Activated T-helper 1 cell treated with anti-CD3 and anti-CD28 coated beads, Interleukin-12 subunit alpha, Interleukin-12 subunit beta, Interleukin-2, Interleukin-4 antibody, amounts not matched to agents 30 ng/mL and 10 ng/mL and 1 ng/mL, durations not matched to agents 14 hours and 24 hours and 36 hours (primary cell): Measurements from ENCODE around the gene NATD1. TPM values are rescaled to one million over a fixed set of nuclear protein-coding genes. Genes with fewer than 3 reads are reported as not detected.
A peak's percentile ranks its signal among the peaks of the same experiment; 100 is the strongest.

Experiments
- DNase-seq: peaks from one replicate; pipeline ENCODE4 v3.0.0; 2021; ENCODE audit warnings: low spot score
- H3K27ac Mint-ChIP-seq: one replicate; pipeline ENCODE4 v1.8.0; 2021; ENCODE audit warnings: mild to moderate bottlenecking, mixed read lengths
- H3K27me3 Mint-ChIP-seq: one replicate; pipeline ENCODE4 v1.8.0; 2022; ENCODE audit warnings: mild to moderate bottlenecking, moderate library complexity, mixed read lengths; ENCODE audit not compliant: insufficient read depth
- H3K36me3 Mint-ChIP-seq: one replicate; pipeline ENCODE4 v1.8.0; 2021; ENCODE audit warnings: low read depth, mixed read lengths
- H3K4me1 Mint-ChIP-seq: one replicate; pipeline ENCODE4 v1.8.0; 2021; ENCODE audit warnings: low read depth, mixed read lengths
- H3K4me3 Mint-ChIP-seq: one replicate; pipeline ENCODE4 v1.8.0; 2021; ENCODE audit warnings: mild to moderate bottlenecking, moderate library complexity, mixed read lengths
- H3K9me3 Mint-ChIP-seq: one replicate; pipeline ENCODE4 v1.8.0; 2021; ENCODE audit warnings: mixed read lengths
- intact Hi-C: fragments of 100-400 bp; cut with micrococcal nuclease; formaldehyde crosslinking; loops from one replicate; pipeline ENCODE4 v1.15.1; 2024
- total RNA-seq: library from RNA; stranded (reverse); gene quantifications from 2 replicates; pipeline ENCODE4 v1.2.3, GENCODE V29; 2022

Gene NATD1
- total RNA-seq: 1.6 and 1.7 TPM in 2 replicates

- Mint-ChIP-seq H3K4me3 (peak within 1 kb of the TSS; percentile 83), H3K27ac (peak within 1 kb of the TSS; percentile 23), H3K36me3 (no peaks in the 10 kb centered on the region), H3K27me3 (peaks cover 13% of the 10 kb centered on the region), H3K4me1 (peaks cover 7% of the 10 kb centered on the region), H3K9me3 (no peaks in the 10 kb centered on the region)
- peak; percentile 70 for DNase-seq
- intact Hi-C loops: loop anchor here (1.0 kb wide), 8 partner anchors 10 to 210 kb away; partner anchors contain the start of genes DHRS7B, MAP2K3, TMEM11 and USP22
Measured at GRCh38 chr17:21252796-21253645, at the start of gene NATD1. Gene NATD1, minus strand, starts transcription at chr17:21253410. Its CDS starts 146 bp downstream, at chr17:21253264.

DNA sequence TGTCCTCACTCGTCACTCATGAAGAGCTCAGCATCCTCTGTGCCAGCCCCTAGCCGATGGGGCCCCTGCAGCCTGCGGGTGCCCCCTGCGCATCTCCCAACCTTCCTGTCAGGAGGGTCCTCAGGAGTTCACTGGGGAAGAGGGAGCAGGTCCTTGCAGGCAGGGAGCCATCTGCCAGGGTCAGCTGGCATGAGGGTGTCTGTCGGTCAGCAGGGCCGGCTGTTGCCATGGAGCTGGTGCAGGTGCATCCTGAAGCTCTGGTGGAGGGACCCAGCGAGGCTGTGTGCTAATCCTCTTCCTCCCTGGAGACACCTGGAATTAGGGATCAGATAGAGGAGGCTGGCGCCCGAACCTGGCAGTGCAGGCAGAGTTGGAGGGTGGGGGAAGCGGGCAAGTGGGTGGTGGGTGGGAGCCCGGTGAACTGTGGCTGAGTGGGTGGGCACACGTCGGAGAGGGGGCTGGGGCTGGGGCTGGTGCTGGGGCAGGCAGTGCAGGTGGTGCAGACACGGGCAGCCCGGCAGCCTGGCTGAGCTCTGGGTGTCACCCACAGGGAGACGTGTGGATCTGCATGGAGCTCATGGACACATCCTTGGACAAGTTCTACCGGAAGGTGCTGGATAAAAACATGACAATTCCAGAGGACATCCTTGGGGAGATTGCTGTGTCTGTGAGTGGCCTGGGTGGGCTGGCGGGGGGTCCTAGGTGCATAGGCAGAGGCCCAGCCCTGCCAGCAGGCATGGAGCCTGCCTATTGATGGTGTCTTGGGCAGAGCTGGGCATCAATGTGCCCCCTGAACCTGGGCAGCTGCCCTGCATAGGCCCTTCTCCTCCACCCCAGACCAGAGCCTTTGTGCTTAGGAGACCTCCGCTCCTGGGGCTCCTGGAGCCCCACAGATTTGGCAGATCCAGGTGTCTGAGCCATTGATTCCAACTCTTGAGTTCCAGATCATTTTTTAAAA lies 48.7 kb upstream of the NATD1 start:
- Mint-ChIP-seq H3K4me3 (no peak overlapping the region), H3K9me3 (peaks cover 4% of the 10 kb centered on the region), H3K36me3 (peaks cover 40% of the 10 kb centered on the region), H3K4me1 (no peaks in the 10 kb centered on the region), H3K27ac (no peak overlapping the region), H3K27me3 (no peaks in the 10 kb centered on the region)
- DNase-seq: no peak
- intact Hi-C loops: no loop called here

- H3K27ac Mint-ChIP-seq: no peak overlapping the region
- H3K4me1 Mint-ChIP-seq: no peaks in the 10 kb centered on the region
- H3K36me3 Mint-ChIP-seq: peaks cover 35% of the 10 kb centered on the region
- intact Hi-C loops: no loop called here
- no peak for DNase-seq
- peaks cover 4% of the 10 kb centered on the region for H3K9me3 Mint-ChIP-seq
- no peaks in the 10 kb centered on the region for H3K27me3 Mint-ChIP-seq
- H3K4me3 Mint-ChIP-seq: no peak overlapping the region
Measured at GRCh38 chr17:21300601-21301571, 47.7 kb upstream of the NATD1 start.

DNA sequence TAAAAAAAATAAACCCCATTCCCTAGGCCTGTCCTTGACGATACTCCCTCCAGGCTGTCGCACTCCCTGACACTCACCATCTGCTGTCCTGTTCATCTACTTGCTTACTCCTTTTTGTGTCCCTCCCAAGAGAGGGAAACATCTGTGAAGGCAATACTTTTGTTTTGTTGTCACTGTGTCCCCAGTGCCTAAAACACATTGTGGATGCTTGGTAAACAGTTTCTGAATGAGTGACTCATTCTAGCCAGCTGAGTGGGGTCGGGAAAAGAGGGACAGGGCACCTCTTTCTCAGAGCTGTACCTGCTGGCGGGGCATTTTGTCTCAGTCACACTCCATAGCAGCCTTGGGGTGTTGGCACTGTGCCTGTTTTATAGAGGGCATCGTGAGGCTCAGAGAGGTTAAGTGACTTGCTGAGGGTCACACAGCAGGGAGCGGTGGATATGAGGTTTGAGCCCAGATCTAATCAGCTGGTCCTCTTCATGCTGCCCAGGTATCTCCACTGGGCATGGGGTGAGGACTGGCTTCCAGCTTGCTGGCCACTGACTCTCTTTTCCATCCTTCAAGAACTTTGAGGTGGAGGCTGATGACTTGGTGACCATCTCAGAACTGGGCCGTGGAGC lies 46.9 kb upstream of the NATD1 start:
- Mint-ChIP-seq H3K27me3 (no peaks in the 10 kb centered on the region), H3K36me3 (peaks cover 31% of the 10 kb centered on the region), H3K27ac (no peak overlapping the region), H3K4me1 (no peaks in the 10 kb centered on the region), H3K9me3 (peaks cover 4% of the 10 kb centered on the region), H3K4me3 (no peak overlapping the region)
- intact Hi-C loops: no loop called here
- DNase-seq: no peak

- Mint-ChIP-seq H3K9me3 (peaks cover 9% of the 10 kb centered on the region), H3K4me1 (peaks cover 5% of the 10 kb centered on the region), H3K27ac (no peak overlapping the region), H3K27me3 (no peaks in the 10 kb centered on the region), H3K36me3 (peaks cover 29% of the 10 kb centered on the region), H3K4me3 (no peak overlapping the region)
- no peak for DNase-seq
- intact Hi-C loops: no loop called here
Measured at GRCh38 chr17:21298983-21299519, 45.8 kb upstream of the NATD1 start.

DNA sequence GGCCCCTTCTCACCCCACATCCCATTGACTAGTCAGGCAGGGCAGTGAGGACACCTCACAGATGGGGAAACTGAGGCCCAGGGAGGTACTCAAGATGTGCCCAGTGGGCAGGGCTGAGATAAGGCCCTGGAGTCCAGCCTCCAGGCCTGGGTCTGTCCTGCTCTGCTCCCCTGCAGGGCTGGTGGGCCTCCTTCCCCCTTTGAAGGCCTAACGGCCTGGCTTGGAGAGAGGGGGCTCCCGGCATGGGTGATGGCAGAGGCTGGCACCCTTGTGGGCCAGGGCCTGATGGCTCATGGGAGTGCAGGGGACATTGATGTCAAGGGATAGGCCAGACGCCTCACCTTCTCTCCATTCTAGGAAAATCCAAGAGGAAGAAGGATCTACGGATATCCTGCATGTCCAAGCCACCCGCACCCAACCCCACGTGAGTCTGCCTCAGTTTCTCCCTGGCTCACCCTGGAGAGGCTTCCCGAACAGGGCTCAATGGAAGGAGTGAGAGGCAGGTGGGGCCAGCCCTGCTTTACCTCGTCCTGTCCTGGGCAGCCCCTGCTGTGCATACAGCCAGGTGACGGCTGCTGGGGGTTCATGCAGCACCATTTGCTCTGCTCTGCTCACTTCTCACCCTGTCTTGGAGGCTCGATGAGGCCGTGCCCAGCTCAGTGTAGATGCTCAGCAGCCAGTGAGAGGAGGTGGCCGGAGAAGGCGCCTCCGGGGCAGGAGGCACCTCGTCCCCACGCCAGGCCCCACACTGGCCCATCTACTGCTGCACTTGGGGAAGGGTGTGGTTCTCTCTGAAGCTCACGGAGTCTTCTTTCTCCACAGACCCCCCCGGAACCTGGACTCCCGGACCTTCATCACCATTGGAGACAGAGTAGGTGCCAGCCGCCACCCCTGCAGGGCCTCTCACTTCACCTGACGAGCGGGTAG lies 45.1 kb upstream of the NATD1 start:
- Mint-ChIP-seq H3K27ac (no peak overlapping the region), H3K9me3 (peaks cover 9% of the 10 kb centered on the region), H3K27me3 (no peaks in the 10 kb centered on the region), H3K4me3 (no peak overlapping the region), H3K36me3 (peaks cover 23% of the 10 kb centered on the region), H3K4me1 (peaks cover 5% of the 10 kb centered on the region)
- no peak for DNase-seq
- intact Hi-C loops: no loop called here

- no peak for DNase-seq
- no peak overlapping the region for H3K27ac Mint-ChIP-seq
- peaks cover 5% of the 10 kb centered on the region for H3K4me1 Mint-ChIP-seq
- H3K27me3 Mint-ChIP-seq: no peaks in the 10 kb centered on the region
- intact Hi-C loops: no loop called here
- H3K9me3 Mint-ChIP-seq: peaks cover 9% of the 10 kb centered on the region
- peaks cover 19% of the 10 kb centered on the region for H3K36me3 Mint-ChIP-seq
- no peak overlapping the region for H3K4me3 Mint-ChIP-seq
Measured at GRCh38 chr17:21297597-21297996, 44.4 kb upstream of the NATD1 start.

DNA sequence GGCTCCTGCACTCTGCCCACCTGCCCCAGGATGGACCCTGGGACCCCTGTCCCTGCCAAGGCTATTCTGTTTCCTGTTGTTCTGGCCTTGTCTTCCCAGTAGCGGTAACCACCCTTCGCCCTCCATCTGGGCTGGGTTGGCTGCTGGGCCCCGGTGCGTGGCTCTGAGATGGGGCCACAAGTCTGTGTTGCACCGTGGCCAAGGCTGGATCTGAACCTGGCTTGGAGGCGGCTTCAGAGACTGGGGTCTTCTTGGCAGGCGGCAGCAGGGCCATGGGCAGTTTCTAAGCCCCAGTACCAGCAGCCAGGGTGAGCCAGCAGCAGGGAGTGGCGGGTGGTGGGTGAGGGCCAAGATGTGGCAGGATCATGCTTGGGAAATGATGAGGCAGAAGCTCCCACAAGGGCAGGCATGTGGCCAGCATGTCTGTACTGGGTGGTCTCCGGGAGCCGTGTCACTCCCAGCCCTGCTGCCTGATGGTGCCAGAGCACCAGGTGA lies 43.9 kb upstream of the NATD1 start:
- Mint-ChIP-seq H3K27ac (no peak overlapping the region), H3K9me3 (peaks cover 9% of the 10 kb centered on the region), H3K4me1 (peaks cover 5% of the 10 kb centered on the region), H3K36me3 (peaks cover 18% of the 10 kb centered on the region), H3K27me3 (no peaks in the 10 kb centered on the region), H3K4me3 (no peak overlapping the region)
- intact Hi-C loops: no loop called here
- no peak for DNase-seq

DNA sequence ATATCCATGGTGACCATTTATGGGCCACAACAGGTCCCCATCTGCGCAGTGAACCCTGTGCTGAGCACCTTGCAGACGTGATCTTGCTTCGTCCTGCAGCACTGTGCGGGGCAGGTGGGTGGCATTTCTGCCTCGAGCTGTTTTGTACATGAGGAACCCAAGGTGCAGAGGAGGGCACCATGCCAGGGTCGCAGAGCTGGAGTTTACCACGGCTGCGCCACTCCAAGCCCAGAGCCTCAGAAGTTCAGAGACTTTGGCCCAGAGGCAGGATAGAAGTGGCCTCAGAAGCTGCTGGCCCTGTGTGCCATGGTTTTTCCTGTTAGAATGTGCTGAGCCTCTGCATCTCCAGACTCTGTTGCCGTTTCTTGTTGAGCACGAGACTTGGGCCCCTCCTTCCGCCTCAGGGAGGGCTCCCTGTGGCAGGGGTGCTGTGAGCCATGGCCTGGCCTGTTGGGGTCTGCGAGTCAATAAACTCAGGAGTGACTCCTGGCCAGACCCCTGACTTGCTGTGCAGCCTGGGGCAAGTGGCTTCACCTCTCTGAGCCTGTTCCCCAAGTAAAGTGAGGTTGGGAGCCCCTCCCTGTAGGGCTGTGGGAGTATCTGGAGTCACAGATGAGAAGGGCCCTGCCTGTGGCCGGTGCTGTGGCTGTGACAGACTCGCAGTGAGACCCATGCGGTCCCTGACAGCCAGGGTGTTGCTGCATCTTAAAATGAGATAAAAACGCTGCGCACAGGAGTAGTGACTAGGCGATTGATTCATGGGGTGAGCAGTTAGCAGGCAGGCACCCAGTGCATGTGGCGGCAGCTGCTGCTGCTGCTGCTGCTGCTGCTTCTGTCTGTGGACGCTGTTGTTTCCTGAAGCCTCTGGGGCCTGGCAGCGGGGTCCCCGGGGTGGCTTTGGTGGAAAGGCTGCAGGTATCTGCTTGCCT lies 43.2 kb upstream of the NATD1 start:
- intact Hi-C loops: no loop called here
- Mint-ChIP-seq H3K4me1 (peaks cover 5% of the 10 kb centered on the region), H3K4me3 (no peak overlapping the region), H3K36me3 (peaks cover 18% of the 10 kb centered on the region), H3K27me3 (no peaks in the 10 kb centered on the region), H3K27ac (no peak overlapping the region), H3K9me3 (peaks cover 9% of the 10 kb centered on the region)
- no peak for DNase-seq
